Nephron (organoid): Measurements from ENCODE around the gene LCAT.
A peak's percentile ranks its signal among the peaks of the same experiment; 100 is the strongest.
"Not testable (repeated sequence)": the region's sequence is repeated elsewhere in the genome, so short reads cannot be mapped to it uniquely, and the experiment has no call there.

ENCODE experiments used
- H3K27ac Mint-ChIP-seq, 3 experiments: 2 replicates each; pipeline ENCODE4 v1.8.0; 2020; ENCODE audit warnings: mixed read lengths in 3 of 3, mild to moderate bottlenecking in 2 of 3, moderate library complexity in 1 of 3
- H3K27me3 Mint-ChIP-seq: 2 replicates; pipeline ENCODE4 v1.8.0; 2021; ENCODE audit warnings: low read depth, mild to moderate bottlenecking, moderate library complexity, mixed read lengths
- H3K36me3 Mint-ChIP-seq: 2 replicates; pipeline ENCODE4 v1.8.0; 2020; ENCODE audit warnings: low read depth, mixed read lengths
- H3K4me1 Mint-ChIP-seq: 2 replicates; pipeline ENCODE4 v1.8.0; 2020; ENCODE audit warnings: mixed read lengths
- H3K4me3 Mint-ChIP-seq, 3 experiments: 2 replicates each; pipeline ENCODE4 v1.8.0; 2020; ENCODE audit warnings: mild to moderate bottlenecking in 3 of 3, mixed read lengths in 3 of 3, moderate library complexity in 2 of 3
- H3K9me3 Mint-ChIP-seq: 2 replicates; pipeline ENCODE4 v1.8.0; 2020; ENCODE audit warnings: mixed read lengths
- TF ChIP-seq, protein P1 (sequence below), 3 experiments: fragments of 200-600 bp; sonication (generic); IDR thresholded peaks; one replicate each; pipeline ENCODE4 v1.5.0; 2021; ENCODE audit warnings: antibody characterized with exemption in 3 of 3; ENCODE audit not compliant: unreplicated experiment in 3 of 3

Gene LCAT

DNA sequence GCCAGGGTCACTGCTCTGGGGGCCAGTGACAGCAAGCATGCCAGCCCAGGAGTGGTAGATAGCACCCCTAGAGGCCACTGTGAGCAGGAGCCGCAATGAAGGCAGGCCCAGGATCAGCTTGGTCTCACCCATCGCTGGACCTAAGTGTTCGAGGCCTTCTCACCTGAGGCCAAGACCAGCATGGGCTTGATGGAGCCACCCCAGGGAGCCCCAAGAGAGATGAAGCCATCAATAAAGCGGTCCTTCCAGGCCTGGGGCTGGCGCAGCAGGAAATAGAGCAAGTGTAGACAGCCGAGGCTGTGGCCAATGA is 1.8 kb downstream of the LCAT start:
- TF ChIP-seq, protein P1, sequence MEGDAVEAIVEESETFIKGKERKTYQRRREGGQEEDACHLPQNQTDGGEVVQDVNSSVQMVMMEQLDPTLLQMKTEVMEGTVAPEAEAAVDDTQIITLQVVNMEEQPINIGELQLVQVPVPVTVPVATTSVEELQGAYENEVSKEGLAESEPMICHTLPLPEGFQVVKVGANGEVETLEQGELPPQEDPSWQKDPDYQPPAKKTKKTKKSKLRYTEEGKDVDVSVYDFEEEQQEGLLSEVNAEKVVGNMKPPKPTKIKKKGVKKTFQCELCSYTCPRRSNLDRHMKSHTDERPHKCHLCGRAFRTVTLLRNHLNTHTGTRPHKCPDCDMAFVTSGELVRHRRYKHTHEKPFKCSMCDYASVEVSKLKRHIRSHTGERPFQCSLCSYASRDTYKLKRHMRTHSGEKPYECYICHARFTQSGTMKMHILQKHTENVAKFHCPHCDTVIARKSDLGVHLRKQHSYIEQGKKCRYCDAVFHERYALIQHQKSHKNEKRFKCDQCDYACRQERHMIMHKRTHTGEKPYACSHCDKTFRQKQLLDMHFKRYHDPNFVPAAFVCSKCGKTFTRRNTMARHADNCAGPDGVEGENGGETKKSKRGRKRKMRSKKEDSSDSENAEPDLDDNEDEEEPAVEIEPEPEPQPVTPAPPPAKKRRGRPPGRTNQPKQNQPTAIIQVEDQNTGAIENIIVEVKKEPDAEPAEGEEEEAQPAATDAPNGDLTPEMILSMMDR (IDR thresholded peaks at IDR 0.05; ENCODE audit: unreplicated experiment in 3 of 3), result peak; percentile 48 to 65 (median 55)
- no peaks in the 10 kb centered on the region for H3K27me3 Mint-ChIP-seq
- no peaks in the 10 kb centered on the region for H3K9me3 Mint-ChIP-seq
- peak overlapping the region in 1 of 3 experiments; percentile 40 for H3K27ac Mint-ChIP-seq
- no peak overlapping the region for H3K4me3 Mint-ChIP-seq
- H3K4me1 Mint-ChIP-seq, result peaks cover 3% of the 10 kb centered on the region
- H3K36me3 Mint-ChIP-seq, result peaks cover 10% of the 10 kb centered on the region

DNA sequence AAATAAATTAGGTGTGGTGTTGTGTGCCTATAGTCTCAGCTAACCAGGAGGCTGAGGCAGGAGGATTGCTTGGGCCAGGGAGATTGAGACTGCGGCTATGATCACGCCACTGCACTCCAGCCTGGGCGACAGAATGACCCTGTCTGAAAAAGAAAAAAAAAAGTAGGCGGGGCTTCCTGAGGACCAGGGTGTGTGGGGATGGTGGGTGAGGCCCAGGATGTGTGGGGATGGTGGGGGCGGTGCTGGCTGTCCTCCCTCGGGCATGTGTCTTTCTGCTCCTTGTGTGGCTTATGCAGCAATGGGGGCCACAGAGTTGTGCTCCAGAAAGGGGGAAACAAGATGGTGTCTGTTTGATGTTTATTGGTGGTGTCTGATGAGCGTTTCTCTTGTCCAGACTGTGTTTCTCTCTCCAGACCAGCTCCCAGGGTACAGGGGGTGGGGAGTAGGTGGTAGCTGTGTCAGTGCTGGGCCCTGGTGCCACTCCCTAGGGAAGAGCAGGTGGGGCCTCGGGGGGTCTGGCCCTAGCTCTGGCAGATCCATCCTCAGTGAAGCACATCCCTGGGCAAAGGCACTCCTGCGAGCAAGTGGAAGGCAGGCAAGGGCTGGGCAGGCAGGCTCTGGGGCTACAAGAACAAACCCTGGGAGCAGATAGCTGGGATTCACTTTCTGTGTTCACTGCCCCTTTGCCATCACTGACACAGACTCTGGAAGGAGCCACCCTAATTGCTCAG is 2.3 kb downstream of the LCAT start:
- H3K27ac Mint-ChIP-seq, result no peak overlapping the region
- H3K4me3 Mint-ChIP-seq, result no peak overlapping the region
- H3K36me3 Mint-ChIP-seq, result peaks cover 10% of the 10 kb centered on the region

DNA sequence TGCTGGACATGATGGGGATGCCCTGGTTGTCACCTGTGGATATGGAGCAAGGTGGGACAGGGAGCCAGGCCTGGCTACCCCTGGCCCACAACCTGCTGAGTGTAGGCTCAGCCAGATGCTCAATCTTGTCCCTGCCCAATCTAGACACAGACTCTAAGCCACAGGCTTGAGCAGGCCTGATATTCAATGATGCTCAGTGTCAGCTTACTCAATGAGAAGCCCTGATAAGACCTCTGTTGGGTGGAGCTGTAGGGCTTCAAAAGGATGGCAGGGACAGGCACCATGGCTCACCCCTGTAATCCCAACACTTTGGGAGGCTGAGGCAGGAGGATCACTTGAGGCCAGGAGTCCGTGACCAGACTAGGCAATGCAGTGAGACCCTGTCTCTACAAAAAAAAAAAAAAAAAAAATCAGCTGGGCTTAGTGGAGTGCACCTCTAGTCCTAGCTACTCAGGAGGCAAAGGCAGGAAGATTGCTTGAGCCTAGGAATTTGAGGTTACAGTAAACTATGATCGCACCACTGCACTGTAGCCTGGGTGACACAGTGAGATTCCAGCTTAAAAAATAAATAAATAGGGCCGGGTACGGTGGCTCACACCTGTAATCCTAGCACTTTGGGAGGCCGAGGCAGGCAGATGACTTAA is 3.4 kb downstream of the LCAT start:
- peaks cover 12% of the 10 kb centered on the region for H3K4me1 Mint-ChIP-seq
- H3K27me3 Mint-ChIP-seq, result no peaks in the 10 kb centered on the region
- H3K9me3 Mint-ChIP-seq, result no peaks in the 10 kb centered on the region
- H3K36me3 Mint-ChIP-seq, result peaks cover 7% of the 10 kb centered on the region
- H3K4me3 Mint-ChIP-seq, result no peak overlapping the region
- TF ChIP-seq, protein P1 (IDR thresholded peaks at IDR 0.05; ENCODE audit: unreplicated experiment in 3 of 3), result no peak
- H3K27ac Mint-ChIP-seq, result no peak overlapping the region

More for the DNA sequence above, 2.3 kb downstream of the LCAT start:
- TF ChIP-seq, protein P1 (IDR thresholded peaks at IDR 0.05; ENCODE audit: unreplicated experiment in 3 of 3), result no peak
- Mint-ChIP-seq H3K4me1 (peaks cover 8% of the 10 kb centered on the region), H3K27me3 (no peaks in the 10 kb centered on the region), H3K9me3 (no peaks in the 10 kb centered on the region)

DNA sequence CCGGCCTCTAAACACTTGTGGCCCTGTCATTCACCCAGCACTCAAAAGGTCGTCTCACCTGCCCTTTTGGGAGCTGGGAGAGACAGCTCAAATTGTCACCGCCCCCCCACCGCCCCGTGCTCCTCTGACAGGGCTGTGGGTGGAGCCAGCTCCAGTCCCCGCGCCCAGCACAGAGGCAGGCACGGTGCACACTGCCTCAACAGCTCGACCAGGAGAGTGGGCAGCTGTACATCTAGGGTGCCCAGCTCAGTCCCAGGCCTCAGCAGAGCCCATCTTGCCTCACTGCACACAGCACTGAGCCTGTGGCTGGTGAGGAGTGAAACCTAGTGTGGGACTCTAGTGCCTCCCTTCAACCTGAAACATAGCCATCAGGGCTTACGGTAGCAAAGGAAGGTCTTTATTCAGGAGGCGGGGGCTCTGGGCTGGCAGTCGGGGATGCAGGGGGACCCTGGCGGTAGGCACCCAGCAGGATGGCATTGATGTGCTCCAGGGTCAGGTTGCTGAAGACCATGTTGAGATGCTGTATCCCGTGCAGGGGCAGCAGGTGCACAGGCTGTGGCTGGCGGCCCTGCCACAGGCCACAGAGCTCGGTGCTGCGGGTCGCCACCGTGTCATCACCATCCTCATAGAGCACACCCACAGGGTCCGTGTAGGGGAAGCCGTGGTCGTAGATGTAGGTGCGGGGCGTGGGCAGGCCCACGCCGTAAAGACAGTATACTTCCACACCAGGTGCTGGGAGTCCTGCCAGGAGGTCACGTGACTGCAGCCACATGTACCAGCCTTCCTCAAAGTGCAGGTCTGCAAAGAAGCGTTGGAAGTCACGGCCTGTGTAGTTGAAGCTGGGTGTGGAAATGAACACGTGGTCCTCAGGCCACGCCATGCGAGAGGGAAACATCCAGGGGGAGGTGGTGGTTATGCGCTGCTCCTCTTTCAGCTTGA is 4.1 kb downstream of the LCAT start:
- Mint-ChIP-seq H3K27ac (no peak overlapping the region), H3K4me1 (peaks cover 20% of the 10 kb centered on the region)
- TF ChIP-seq, protein P1 (IDR thresholded peaks at IDR 0.05; ENCODE audit: unreplicated experiment in 3 of 3), result no peak

DNA sequence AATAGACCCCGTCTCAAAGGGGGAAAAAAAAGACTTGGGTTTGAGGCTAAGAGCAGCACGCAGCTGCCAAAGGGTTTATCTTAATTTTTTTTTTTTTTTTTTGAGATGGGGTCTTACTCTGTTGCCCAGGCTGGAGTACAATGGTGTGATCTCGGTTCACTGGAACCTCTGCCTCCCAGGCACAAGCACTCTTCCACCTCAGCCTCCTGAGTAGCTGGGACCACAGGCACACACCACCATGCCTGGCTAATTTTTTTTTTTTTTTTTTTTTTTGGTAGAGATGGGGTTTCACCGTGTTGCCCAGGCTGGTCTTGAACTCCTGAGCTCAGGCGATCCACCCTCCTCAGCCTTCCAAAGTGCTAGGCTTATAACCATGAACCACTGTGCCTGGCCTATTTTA is 6.2 kb downstream of the LCAT start:
- H3K36me3 Mint-ChIP-seq, H3K27me3 Mint-ChIP-seq, H3K9me3 Mint-ChIP-seq: not testable (repeated sequence)
- Mint-ChIP-seq H3K27ac (peak overlapping the region in 1 of 3 experiments; percentile 99), H3K4me1 (peaks cover 30% of the 10 kb centered on the region), H3K4me3 (peak overlapping the region; percentile 100)

More for the DNA sequence above, 4.1 kb downstream of the LCAT start:
- Mint-ChIP-seq H3K36me3 (peaks cover 7% of the 10 kb centered on the region), H3K27me3 (no peaks in the 10 kb centered on the region), H3K9me3 (no peaks in the 10 kb centered on the region), H3K4me3 (no peak overlapping the region)
